Measurements from ENCODE around the gene BTBD17.

DNA sequence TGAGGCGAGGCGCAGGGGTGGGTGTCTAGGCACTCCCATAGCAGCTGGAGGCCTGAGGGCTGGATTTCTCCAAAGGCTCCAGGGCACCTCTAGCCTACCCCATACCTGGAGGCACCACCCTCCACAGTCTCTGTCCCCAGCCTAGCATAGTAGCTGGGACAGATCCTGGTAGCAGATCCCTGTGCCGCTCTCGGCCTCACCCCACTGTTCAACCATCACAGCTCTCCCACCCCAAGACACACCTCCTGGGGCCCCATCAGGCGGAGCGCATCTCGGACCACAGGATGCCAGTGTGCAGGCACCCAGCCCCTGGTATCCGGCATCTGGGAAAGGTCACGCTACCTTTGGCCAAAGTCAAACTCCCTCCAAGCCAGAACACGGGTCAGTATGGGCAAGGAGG lies 7.1 kb downstream of the BTBD17 start:
- TF ChIP-seq, protein P1, sequence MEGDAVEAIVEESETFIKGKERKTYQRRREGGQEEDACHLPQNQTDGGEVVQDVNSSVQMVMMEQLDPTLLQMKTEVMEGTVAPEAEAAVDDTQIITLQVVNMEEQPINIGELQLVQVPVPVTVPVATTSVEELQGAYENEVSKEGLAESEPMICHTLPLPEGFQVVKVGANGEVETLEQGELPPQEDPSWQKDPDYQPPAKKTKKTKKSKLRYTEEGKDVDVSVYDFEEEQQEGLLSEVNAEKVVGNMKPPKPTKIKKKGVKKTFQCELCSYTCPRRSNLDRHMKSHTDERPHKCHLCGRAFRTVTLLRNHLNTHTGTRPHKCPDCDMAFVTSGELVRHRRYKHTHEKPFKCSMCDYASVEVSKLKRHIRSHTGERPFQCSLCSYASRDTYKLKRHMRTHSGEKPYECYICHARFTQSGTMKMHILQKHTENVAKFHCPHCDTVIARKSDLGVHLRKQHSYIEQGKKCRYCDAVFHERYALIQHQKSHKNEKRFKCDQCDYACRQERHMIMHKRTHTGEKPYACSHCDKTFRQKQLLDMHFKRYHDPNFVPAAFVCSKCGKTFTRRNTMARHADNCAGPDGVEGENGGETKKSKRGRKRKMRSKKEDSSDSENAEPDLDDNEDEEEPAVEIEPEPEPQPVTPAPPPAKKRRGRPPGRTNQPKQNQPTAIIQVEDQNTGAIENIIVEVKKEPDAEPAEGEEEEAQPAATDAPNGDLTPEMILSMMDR (IDR thresholded peaks at IDR 0.05): no peak
- TF ChIP-seq POLR2A (IDR thresholded peaks at IDR 0.05): no peak

All from thyroid gland (tissue), 4 donors.